Measurements from ENCODE around the gene DUSP15.

The DUSP15 gene

DNA sequence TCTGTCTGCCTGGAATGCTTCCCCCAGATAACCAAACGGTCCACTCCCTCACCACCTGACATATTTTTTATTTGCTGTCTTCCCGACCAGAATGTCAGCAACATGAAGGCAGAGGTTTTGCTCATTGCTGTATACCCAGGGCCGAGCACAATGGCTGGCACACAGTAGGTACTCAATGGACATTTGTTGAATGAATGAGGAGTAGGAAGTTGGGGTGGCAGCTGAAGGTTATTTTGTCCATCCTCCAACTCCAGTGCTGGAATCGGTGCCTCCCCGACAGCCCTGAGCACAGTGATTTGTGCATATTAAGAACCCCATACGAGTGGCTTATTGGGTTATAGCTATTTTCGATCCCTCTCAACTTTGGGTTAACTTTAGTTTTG lies 10.3 kb downstream of the DUSP15 start:
- no peak overlapping the region for H3K27ac ChIP-seq (ENCODE audit: low read length)
- no peaks in the 10 kb centered on the region for H3K9me3 ChIP-seq (ENCODE audit: control insufficient read depth in 2 of 2, low read length in 2 of 2)
- no peaks in the 10 kb centered on the region for H3K36me3 ChIP-seq (ENCODE audit: control insufficient read depth in 2 of 2, insufficient read depth in 2 of 2, low read length in 2 of 2)
- H3K27me3 ChIP-seq (ENCODE audit: control insufficient read depth in 1 of 2, insufficient read depth in 2 of 2, low read length in 2 of 2) = peaks cover 42 to 46% of the 10 kb centered on the region in 2 donors
- peaks cover 11% of the 10 kb centered on the region for H3K4me1 ChIP-seq (ENCODE audit: control insufficient read depth, insufficient read depth, low read length)
- no peak overlapping the region for H3K4me3 ChIP-seq (ENCODE audit: low read length in 2 of 2)
- no peak overlapping the region for H3K9ac ChIP-seq (ENCODE audit: low read length in 2 of 2)

DNA sequence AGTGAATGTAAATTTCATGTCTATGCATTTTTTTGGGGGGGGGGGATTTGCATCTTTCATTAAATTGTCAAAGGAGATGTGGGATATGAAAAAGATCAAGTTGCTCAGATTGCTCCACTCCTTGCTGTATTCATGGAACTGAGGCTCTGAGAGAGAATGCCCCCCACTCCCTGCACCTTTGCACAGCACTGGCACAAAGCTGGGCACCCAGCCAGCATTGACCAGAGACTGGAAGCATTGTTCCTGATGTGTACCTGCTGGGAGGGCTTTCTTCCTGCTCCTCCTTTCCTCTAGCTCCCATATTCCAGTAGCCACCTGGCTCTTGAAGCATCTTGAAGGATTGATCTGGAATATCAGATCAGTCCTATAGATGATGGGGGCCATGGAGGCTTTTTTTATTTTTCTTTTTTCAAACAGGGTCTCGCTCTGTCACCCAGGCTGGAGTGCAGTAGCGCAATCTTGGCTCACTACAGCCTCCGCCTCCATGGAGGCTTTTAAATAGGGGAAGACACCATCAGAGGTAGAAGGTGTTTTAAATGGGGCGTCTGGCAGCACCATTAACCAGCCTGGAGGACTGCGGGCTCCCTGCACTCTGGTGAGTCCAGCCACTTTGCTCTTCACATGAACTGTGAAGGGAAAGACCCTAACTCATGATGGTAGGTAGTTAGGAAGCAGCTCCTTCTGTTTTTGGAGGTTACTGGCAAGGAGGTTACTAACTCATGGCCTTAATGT lies 10.9 kb downstream of the DUSP15 start:
- H3K9me3 ChIP-seq (ENCODE audit: control insufficient read depth in 2 of 2, low read length in 2 of 2) = no peaks in the 10 kb centered on the region
- H3K27me3 ChIP-seq (ENCODE audit: control insufficient read depth in 1 of 2, insufficient read depth in 2 of 2, low read length in 2 of 2) = peaks cover 44 to 48% of the 10 kb centered on the region in 2 donors
- no peak overlapping the region for H3K27ac ChIP-seq (ENCODE audit: low read length)
- no peak overlapping the region for H3K4me3 ChIP-seq (ENCODE audit: low read length in 2 of 2)
- peaks cover 11% of the 10 kb centered on the region for H3K4me1 ChIP-seq (ENCODE audit: control insufficient read depth, insufficient read depth, low read length)
- no peaks in the 10 kb centered on the region for H3K36me3 ChIP-seq (ENCODE audit: control insufficient read depth in 2 of 2, insufficient read depth in 2 of 2, low read length in 2 of 2)
- H3K9ac ChIP-seq (ENCODE audit: low read length in 2 of 2) = no peak overlapping the region

DNA sequence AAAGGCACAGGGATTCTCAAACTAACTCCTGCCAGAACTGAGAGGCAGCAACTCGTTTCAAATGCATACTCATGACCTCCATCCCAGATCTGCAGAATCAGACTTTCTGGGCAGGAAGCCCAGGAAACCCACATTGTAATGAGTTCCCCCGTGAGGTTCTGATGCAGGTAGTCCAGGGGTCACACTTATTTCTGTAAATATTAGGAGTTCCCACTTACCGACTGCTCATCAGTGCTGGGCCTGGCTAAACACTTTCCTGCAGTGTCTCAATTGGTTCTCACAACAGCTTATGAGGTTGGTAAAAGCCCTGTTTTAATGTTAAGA lies 11.6 kb downstream of the DUSP15 start:
- H3K27ac ChIP-seq (ENCODE audit: low read length) = no peak overlapping the region
- peaks cover 48 to 50% of the 10 kb centered on the region in 2 donors for H3K27me3 ChIP-seq (ENCODE audit: control insufficient read depth in 1 of 2, insufficient read depth in 2 of 2, low read length in 2 of 2)
- H3K4me1 ChIP-seq (ENCODE audit: control insufficient read depth, insufficient read depth, low read length) = peaks cover 11% of the 10 kb centered on the region
- H3K36me3 ChIP-seq (ENCODE audit: control insufficient read depth in 2 of 2, insufficient read depth in 2 of 2, low read length in 2 of 2) = no peaks in the 10 kb centered on the region
- no peak overlapping the region for H3K4me3 ChIP-seq (ENCODE audit: low read length in 2 of 2)
- H3K9ac ChIP-seq (ENCODE audit: low read length in 2 of 2) = no peak overlapping the region
- H3K9me3 ChIP-seq (ENCODE audit: control insufficient read depth in 2 of 2, low read length in 2 of 2) = no peaks in the 10 kb centered on the region

GRCh38 chr20:31857861-31858759 lies 12.2 kb downstream of the DUSP15 start:
- no peak overlapping the region for H3K27ac ChIP-seq (ENCODE audit: low read length)
- no peak overlapping the region for H3K9ac ChIP-seq (ENCODE audit: low read length in 2 of 2)
- peaks cover 11% of the 10 kb centered on the region for H3K4me1 ChIP-seq (ENCODE audit: control insufficient read depth, insufficient read depth, low read length)
- H3K9me3 ChIP-seq (ENCODE audit: control insufficient read depth in 2 of 2, low read length in 2 of 2) = no peaks in the 10 kb centered on the region
- no peaks in the 10 kb centered on the region for H3K36me3 ChIP-seq (ENCODE audit: control insufficient read depth in 2 of 2, insufficient read depth in 2 of 2, low read length in 2 of 2)
- H3K27me3 ChIP-seq (ENCODE audit: control insufficient read depth in 1 of 2, insufficient read depth in 2 of 2, low read length in 2 of 2) = peaks cover 48 to 50% of the 10 kb centered on the region in 2 donors
- H3K4me3 ChIP-seq (ENCODE audit: low read length in 2 of 2) = no peak overlapping the region

DNA sequence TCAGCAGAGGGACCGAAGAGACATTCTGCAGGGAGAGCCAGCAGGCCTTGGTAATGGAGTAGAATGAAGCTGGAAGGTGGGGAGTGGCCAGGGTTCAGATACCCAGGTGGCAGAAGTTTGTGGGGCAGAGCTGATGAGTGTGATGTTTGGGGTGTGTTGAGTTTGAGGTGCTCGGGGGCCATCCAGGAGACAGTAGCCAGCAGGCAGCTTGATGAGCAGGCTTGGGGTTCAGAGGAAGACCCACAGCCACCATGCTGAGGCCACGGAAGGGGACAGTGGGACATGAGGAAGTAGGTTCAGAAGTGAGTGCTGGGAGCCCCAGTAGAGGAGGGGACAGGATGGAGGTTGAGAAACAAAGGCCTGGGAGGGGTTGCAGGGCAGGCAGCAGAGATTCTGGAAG lies 13.8 kb downstream of the DUSP15 start:
- Histone ChIP-seq H3K36me3 (ENCODE audit: control insufficient read depth in 2 of 2, insufficient read depth in 2 of 2, low read length in 2 of 2) (no peaks in the 10 kb centered on the region), H3K4me3 (ENCODE audit: low read length in 2 of 2) (no peak overlapping the region), H3K27me3 (ENCODE audit: control insufficient read depth in 1 of 2, insufficient read depth in 2 of 2, low read length in 2 of 2) (peaks cover 48 to 49% of the 10 kb centered on the region in 2 donors), H3K27ac (ENCODE audit: low read length) (no peak overlapping the region), H3K4me1 (ENCODE audit: control insufficient read depth, insufficient read depth, low read length) (peaks cover 11% of the 10 kb centered on the region), H3K9me3 (ENCODE audit: control insufficient read depth in 2 of 2, low read length in 2 of 2) (no peaks in the 10 kb centered on the region), H3K9ac (ENCODE audit: low read length in 2 of 2) (no peak overlapping the region)

- H3K4me3 ChIP-seq (ENCODE audit: low read length in 2 of 2) = no peak overlapping the region
- H3K9me3 ChIP-seq (ENCODE audit: control insufficient read depth in 2 of 2, low read length in 2 of 2) = no peaks in the 10 kb centered on the region
- no peak overlapping the region for H3K27ac ChIP-seq (ENCODE audit: low read length)
- H3K27me3 ChIP-seq (ENCODE audit: control insufficient read depth in 1 of 2, insufficient read depth in 2 of 2, low read length in 2 of 2) = peaks cover 43 to 47% of the 10 kb centered on the region in 2 donors
- no peak overlapping the region for H3K9ac ChIP-seq (ENCODE audit: low read length in 2 of 2)
- H3K4me1 ChIP-seq (ENCODE audit: control insufficient read depth, insufficient read depth, low read length) = no peaks in the 10 kb centered on the region
- no peaks in the 10 kb centered on the region for H3K36me3 ChIP-seq (ENCODE audit: control insufficient read depth in 2 of 2, insufficient read depth in 2 of 2, low read length in 2 of 2)
Measured at GRCh38 chr20:31853481-31853880, 16.8 kb downstream of the DUSP15 start.

- H3K4me1 ChIP-seq (ENCODE audit: control insufficient read depth, insufficient read depth, low read length) = no peaks in the 10 kb centered on the region
- no peak overlapping the region for H3K4me3 ChIP-seq (ENCODE audit: low read length in 2 of 2)
- H3K27me3 ChIP-seq (ENCODE audit: control insufficient read depth in 1 of 2, insufficient read depth in 2 of 2, low read length in 2 of 2) = peaks cover 33 to 35% of the 10 kb centered on the region in 2 donors
- no peak overlapping the region for H3K9ac ChIP-seq (ENCODE audit: low read length in 2 of 2)
- no peak overlapping the region for H3K27ac ChIP-seq (ENCODE audit: low read length)
- no peaks in the 10 kb centered on the region for H3K9me3 ChIP-seq (ENCODE audit: control insufficient read depth in 2 of 2, low read length in 2 of 2)
- no peaks in the 10 kb centered on the region for H3K36me3 ChIP-seq (ENCODE audit: control insufficient read depth in 2 of 2, insufficient read depth in 2 of 2, low read length in 2 of 2)
Measured at GRCh38 chr20:31851240-31851955, 18.9 kb downstream of the DUSP15 start.

DNA sequence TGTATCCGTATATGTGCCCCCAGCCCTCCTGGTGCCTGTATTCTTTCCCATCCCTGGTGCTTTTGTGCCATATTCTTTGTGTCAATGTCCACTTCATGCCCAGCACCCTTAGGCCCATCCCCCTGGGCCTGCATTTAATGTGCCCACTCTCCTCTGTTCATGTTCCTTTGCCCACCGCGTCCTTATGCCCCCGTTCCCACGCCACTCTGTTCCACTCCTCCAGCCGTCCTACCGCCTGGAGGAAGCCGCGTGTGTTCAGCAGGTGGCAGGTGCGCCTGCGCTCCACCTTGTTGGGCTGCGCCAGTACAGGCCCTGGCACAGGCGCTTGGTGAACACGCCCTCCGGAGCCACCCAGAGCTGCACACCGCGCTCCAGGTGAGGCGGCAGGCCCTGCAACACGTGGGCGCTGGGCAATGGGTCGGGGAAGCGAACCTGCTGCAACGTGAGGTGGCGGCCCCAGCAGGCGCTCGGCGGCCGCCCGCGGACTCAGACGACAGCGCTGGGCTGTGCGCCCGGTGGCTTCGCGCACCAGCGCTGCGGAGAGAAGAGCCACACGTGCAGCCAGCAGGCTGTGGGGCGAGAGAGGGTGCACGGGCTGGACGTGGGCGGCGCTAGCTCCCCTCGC lies 20.9 kb downstream of the DUSP15 start:
- H3K27ac ChIP-seq (ENCODE audit: low read length) = no peak overlapping the region
- peaks cover 24 to 28% of the 10 kb centered on the region in 2 donors for H3K27me3 ChIP-seq (ENCODE audit: control insufficient read depth in 1 of 2, insufficient read depth in 2 of 2, low read length in 2 of 2)
- H3K9ac ChIP-seq (ENCODE audit: low read length in 2 of 2) = no peak overlapping the region
- H3K36me3 ChIP-seq (ENCODE audit: control insufficient read depth in 2 of 2, insufficient read depth in 2 of 2, low read length in 2 of 2) = no peaks in the 10 kb centered on the region
- H3K4me1 ChIP-seq (ENCODE audit: control insufficient read depth, insufficient read depth, low read length) = peaks cover 4% of the 10 kb centered on the region
- no peaks in the 10 kb centered on the region for H3K9me3 ChIP-seq (ENCODE audit: control insufficient read depth in 2 of 2, low read length in 2 of 2)
- no peak overlapping the region for H3K4me3 ChIP-seq (ENCODE audit: low read length in 2 of 2)

DNA sequence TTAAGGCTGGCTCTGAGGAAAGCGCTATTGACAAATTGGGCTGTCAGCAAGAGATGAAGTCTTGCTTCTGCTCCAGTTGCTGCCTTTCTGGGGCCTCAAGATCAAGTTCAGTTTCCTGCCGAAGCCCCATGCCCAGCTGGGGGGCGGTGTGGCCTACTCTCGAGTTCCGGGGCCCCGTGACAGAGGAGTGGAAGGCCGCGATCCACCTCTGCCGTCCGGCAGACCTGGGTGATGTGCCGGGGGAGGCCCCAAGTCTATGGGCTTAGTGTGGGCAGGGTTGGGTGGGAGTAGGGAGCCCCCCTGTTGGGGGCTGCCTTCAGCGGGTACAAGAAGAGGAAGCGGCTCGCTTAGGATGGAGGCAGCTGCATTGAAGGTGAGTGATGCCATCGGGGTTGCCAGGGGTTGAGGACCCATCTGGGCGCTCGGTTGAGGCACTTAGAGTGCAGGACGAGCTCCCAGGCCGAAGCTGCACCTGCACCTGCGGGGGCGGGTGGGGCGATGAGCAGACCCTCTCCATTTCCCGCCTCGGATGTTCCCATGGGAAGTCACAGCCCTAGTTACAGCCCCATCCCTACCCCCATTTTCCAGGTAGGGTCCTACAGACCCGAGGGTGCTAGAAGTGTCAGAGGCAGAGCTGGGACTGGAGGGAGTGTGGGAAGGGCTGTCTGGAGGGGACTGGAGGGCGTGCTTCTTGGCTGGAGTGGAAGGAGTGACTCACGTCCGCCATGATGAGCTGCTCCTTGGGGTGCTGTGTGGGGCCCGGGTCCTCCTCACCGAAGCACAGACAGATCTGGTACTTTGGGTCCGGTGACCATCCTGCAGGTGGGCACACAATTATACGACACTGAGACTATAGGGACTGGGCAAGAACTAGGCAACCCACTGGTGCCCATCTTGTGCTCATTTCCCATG lies 22.0 kb downstream of the DUSP15 start:
- Histone ChIP-seq H3K27ac (ENCODE audit: low read length) (no peak overlapping the region), H3K27me3 (ENCODE audit: control insufficient read depth in 1 of 2, insufficient read depth in 2 of 2, low read length in 2 of 2) (peaks cover 20 to 27% of the 10 kb centered on the region in 2 donors), H3K36me3 (ENCODE audit: control insufficient read depth in 2 of 2, insufficient read depth in 2 of 2, low read length in 2 of 2) (no peaks in the 10 kb centered on the region), H3K9ac (ENCODE audit: low read length in 2 of 2) (no peak overlapping the region), H3K4me3 (ENCODE audit: low read length in 2 of 2) (no peak overlapping the region), H3K9me3 (ENCODE audit: control insufficient read depth in 2 of 2, low read length in 2 of 2) (no peaks in the 10 kb centered on the region), H3K4me1 (ENCODE audit: control insufficient read depth, insufficient read depth, low read length) (peaks cover 9% of the 10 kb centered on the region)

DNA sequence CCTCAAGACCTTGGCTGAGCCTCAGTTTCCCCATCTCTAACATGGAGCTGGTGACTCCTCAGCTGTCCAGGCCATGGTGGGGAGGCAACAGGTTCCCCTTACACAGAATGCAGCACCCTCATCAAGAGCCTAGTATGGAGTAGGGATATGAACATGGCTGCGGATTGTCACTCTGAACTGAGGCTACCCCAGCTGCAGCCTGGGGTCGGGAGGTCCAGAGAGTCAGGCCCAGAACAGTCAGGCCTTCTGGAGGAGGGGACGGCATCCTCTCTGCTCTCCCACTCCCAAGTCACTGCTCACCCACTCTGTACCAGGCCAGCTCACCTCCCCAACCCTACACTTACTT lies 23.6 kb downstream of the DUSP15 start:
- peaks cover 19% of the 10 kb centered on the region for H3K4me1 ChIP-seq (ENCODE audit: control insufficient read depth, insufficient read depth, low read length)
- peaks cover 17 to 27% of the 10 kb centered on the region in 2 donors for H3K27me3 ChIP-seq (ENCODE audit: control insufficient read depth in 1 of 2, insufficient read depth in 2 of 2, low read length in 2 of 2)
- no peaks in the 10 kb centered on the region for H3K9me3 ChIP-seq (ENCODE audit: control insufficient read depth in 2 of 2, low read length in 2 of 2)
- H3K9ac ChIP-seq (ENCODE audit: low read length in 2 of 2) = no peak overlapping the region
- no peak overlapping the region for H3K27ac ChIP-seq (ENCODE audit: low read length)
- H3K36me3 ChIP-seq (ENCODE audit: control insufficient read depth in 2 of 2, insufficient read depth in 2 of 2, low read length in 2 of 2) = no peaks in the 10 kb centered on the region
- H3K4me3 ChIP-seq (ENCODE audit: low read length in 2 of 2) = no peak overlapping the region

Measured in stomach smooth muscle (tissue), 2 donors.